Upper lobe of left lung (tissue), 4 donors: Measurements from ENCODE around the gene PLIN5.

Experiments
- CTCF ChIP-seq, 6 experiments: fragments of 450-650 bp in 4 of 6; fragments of 200-600 bp in 2 of 6; sonication (generic) in 2 of 6; IDR thresholded peaks; one replicate each; pipeline ENCODE4 v1.5.1; 2016 to 2019; ENCODE audit warnings: antibody characterized with exemption in 6 of 6
- EP300 ChIP-seq, 4 donors: sonication (generic); formaldehyde crosslinking; IDR thresholded peaks; one replicate each; pipeline ENCODE4 v1.5.1; 2017; ENCODE audit warnings: antibody characterized with exemption in 4 of 4, control low read depth in 2 of 4
- POLR2AphosphoS5 ChIP-seq, 2 donors: sonication (generic); formaldehyde crosslinking; IDR thresholded peaks; one replicate each; pipeline ENCODE4 v1.5.1; 2017; ENCODE audit warnings: antibody characterized with exemption in 2 of 2

GRCh38 chr19:4533835-4534424, 1.1 kb downstream of the PLIN5 start:
- TF ChIP-seq POLR2AphosphoS5 (IDR thresholded peaks at IDR 0.05) = no peak
- TF ChIP-seq CTCF (IDR thresholded peaks at IDR 0.05) = no peak
- no peak for TF ChIP-seq EP300 (IDR thresholded peaks at IDR 0.05)
